ENCODE measurements around the gene KIDINS220.

- TF ChIP-seq CTCF (conservative IDR thresholded peaks at IDR 0.05 in 1 of 2, IDR thresholded peaks at IDR 0.05 in 1 of 2; ENCODE audit: extremely low read depth in 1 of 2, insufficient read depth in 1 of 2, low read depth in 1 of 2, low read length in 2 of 2) (no peak), EZH2 (IDR thresholded peaks at IDR 0.05; ENCODE audit: borderline replicate concordance, low read length) (no peak)
Measured at GRCh38 chr2:8704906-8705305, 132.5 kb downstream of the KIDINS220 start.
